Muscle of back (tissue), 11 donors: ENCODE measurements around the gene NCKAP5L. TPM values are rescaled to one million over a fixed set of nuclear protein-coding genes. Genes with fewer than 3 reads are reported as not detected.

Experiments used
- DNase-seq, 3 donors: peaks; one replicate each; pipeline versions ENCODE4 v3.0.0 to v3.0.0-alpha.2; 2013
- polyA plus RNA-seq, 10 donors: library from polyadenylated mRNA; unstranded; fragments of 120-200 nt; gene quantifications; one replicate each; pipeline ENCODE4 v1.2.1, GENCODE V29; 2013; ENCODE audit not compliant: insufficient read length in 10 of 10

Gene NCKAP5L
- polyA plus RNA-seq, 10 donors: 28.5 to 38.6 (median 32.4) TPM

DNA sequence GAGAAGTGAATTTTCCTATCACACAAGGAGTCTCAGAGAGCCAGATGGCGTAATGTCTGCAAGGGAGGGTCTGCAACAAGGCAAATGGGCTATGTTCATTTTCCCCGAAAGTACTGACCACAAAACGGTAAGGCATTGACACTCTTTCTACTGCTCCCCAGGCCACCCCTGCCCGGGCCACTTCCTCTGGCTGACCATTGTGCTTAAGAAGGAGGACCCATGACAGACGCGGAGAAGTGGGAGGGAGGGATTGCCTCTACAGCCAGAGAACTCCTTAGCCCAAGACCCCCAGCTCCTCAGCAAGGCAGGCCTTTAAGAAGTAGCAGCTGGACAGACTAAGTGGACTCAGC, 1.2 kb downstream of the NCKAP5L start:
- no peak for DNase-seq

DNA sequence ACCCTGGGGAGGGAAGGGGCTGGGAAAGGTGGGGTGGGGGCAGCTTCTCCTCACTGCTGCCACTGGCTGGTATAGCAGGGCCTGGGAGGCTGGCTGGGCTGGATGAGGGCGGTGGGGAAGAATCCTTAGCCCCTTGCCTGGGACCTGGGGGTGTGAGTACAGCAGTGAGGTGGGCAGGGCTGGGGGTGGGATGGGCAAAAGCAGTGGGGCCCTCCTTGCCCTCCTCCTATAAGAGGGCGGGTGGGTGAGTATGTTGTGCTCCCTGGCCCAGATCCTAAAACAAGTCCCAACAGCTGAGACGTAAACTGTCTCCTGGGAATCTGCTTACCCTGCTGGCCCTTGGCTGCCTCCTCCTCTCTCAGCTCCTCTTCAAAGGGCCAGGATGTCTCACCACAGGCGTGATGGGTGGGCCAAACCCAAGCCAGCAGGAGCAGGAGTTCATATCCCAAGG, 2.2 kb downstream of the NCKAP5L start:
- peak; percentile 32 to 56 (median 52) for DNase-seq

DNA sequence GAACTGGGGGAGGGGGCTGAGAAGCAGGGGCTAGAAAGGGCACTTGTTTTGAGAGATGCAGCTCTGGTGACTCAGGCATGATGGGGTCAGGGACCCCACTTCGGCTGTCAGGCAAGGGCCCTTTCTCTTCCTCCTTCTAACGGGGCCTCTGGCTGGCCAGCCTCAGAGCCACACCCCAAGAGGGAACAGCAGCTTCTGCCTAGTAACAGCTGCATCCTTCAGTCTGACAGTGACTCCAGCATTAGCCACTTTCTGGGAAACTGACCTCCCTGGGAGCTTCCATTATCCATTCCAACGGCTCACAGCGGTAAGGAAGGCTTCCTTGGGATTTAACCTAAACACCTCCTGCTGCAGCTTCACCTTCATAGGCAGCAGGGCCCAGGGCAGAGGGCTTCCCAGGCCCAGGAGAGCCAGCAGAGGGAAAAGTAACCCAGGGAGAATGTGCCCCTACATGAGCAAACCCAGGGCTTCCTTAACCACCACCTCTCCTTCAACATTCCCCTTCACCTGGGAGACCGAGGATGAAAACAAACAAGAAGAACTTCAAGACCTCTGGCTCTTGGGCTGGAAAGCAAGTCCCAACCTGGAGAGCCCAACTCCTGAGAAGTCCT, 2.7 kb downstream of the NCKAP5L start:
- DNase-seq: peak; percentile 59 to 81 (median 68)

DNA sequence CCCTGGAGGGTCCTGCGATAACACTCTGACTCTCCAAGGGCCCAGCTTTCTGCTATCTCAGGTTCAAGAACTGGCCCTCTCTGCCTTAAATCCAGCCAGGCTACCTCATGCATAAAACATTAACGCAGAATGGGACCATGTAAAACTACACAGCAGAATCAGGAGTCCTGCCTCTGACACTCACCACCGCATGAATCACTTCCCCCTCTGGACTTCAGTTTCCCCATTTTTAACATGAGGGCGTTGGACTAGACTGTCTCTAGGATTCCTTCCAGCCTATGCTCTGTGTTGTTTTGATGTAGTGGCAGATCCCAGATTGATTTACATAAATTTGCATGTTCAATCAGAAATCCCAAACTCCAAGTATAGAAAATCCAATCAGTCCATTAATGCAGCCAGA, 3.3 kb downstream of the NCKAP5L start:
- peak in 2 of 3 donors; percentile 27 to 59 for DNase-seq

DNA sequence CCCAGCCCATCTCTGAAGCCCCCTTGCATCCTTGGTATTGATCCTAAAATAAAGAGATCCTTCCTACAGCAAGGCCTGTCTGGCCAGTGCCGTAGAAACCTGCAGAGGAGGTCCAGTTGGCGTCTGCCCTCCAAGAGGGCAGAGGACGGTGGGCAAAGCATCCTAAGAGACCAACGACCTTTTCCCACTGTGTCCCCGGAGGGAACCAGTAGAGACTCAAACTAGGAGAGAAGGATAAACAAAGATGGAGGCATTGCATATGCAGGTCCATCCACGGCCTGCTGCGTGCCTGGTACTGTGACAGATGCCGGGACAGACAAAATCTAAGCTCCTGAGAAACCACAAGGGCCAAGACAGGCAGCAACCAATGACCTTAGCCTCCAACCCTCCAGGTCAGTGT, 3.8 kb downstream of the NCKAP5L start:
- DNase-seq: no peak

DNA sequence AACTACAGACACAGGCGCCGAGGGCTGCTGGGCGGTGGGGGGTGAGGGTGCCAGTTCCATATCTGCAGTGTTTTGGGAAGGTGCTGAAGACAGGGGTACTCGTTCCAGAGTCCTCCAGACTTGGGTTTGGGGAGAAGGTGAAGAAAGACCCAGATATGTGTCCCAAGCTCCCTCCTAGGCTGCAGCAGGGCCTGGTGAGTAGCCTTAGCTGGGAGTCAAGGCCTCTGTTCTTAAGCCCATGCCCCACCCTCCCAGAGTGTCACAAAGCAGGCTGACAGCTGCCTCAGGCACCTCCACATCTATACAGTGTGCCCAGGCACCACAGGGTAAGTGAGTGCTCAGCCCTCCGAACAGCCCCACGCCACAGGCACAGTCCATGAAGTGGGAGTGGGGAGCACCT, 4.3 kb downstream of the NCKAP5L start:
- no peak for DNase-seq

DNA sequence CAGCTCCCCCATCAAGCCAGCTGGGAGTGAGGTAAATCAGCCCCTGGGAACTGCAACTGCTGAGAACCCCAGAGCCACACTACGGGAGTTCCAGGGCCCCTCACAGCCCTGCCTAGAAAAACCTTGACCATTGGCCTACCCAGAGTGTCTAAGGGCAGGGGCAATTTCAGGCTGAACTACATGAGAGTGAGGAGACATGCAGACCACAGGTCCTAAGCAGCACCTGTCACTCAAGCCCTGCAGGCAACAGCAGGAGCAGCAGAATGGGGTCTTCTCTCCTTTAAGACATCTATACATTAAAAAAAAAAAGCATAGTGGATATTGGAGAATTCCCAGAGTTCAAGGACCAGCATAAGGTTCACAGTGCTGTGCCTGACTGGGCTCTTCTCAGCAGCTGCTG, 4.9 kb downstream of the NCKAP5L start:
- DNase-seq: no peak

GRCh38 chr12:49821373-49822287, 6.6 kb downstream of the NCKAP5L start:
- DNase-seq: no peak

DNA sequence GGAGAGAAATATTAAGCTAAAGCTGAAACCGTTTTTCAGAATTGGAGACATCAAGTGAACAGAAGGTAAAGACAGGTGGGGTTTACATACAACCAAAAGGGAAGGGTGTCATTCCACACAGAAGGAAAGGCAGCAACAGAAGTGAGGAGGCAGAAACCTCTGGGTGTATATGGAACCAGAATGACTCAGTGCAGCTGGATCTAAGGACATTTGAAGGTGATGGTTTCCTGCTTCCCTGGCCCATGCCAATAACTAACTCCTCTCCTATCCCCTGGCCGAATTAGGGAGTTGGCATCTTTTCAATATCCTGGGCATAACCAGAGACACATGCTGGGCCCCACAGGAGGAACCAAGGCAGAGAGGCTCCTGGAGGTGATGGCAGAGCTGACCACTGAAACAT, 8.4 kb downstream of the NCKAP5L start:
- no peak for DNase-seq

DNA sequence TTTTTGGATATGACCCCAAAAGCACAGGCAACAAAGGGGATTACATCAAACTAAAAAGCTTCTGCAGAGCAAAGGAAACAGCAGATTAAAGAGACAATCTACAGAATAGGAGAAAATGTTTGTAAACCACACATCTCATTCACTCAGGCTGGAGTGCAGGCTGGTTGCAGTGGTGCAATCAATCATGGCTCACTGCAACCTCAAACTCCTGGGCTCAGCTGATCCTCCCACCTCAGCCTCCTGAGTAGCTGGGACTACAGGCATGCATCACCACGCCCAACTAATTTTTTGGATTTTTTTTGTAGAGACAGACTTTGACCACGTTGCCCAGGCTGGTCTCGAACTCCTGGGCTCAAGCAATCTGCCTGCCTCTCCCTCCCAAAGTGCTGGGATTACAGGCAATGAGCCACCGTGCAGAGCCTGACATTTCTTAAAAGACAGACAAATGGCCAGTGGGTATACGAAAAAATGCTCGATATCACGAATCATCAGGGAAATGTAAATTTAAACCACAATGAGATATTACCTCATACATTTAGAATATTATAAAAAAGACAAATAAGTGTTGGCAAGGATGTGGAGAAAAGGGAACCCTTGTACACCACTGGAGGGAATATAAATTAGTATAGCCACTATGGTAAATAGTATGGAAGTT, 9.8 kb downstream of the NCKAP5L start:
- DNase-seq: no peak

- DNase-seq: no peak
Observed at GRCh38 chr12:49813131-49813530, 15.1 kb downstream of the NCKAP5L start.

DNA sequence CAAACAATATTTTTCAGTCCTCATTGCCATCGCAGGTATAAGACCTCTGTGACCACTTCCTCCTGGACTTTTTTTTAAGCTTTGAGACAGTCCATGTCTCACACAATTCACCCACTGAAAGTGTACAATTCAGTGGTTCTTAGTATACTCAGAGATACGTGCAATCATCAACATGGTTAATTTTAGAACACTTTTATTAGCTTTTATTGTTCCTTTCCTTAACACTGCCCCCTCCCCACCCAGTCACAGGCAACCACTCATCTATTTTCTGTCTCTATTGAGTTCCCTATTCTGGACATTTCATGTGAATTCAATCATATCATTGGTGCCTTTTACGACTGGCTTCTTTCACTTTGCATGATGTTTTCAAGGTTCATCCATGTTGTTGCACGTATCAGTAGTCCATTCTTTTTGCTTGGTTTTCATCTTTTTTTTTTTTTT, 16.2 kb downstream of the NCKAP5L start:
- DNase-seq: no peak

GRCh38 chr12:49811136-49811535, 17.1 kb downstream of the NCKAP5L start:
- no peak for DNase-seq

DNA sequence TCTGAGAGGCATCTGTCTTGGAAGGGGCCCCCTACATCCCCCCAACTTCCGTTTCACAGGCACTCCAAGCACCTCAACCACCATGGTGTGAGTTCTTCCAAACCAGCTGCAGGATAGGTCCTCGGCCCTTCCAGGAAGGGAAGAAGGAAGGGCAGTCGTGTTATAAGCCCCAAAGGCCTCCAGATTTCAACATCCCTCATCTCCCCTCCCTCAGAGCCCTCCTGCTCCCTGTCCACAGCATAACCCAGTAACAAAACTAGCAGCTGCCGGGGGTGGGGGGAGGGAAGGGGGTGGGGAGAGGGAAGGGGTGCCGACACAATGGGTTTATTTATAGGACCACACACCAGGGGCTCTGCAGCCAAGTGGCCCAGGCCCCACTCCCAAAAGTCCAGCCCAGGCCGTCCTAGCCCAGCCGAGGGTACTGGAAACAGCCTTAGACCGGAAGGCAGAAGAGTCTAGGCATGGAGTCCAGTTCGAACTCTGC, 18.3 kb downstream of the NCKAP5L start:
- DNase-seq: peak in 1 of 3 donors; percentile 37

GRCh38 chr12:49809381-49809905, 18.8 kb downstream of the NCKAP5L start:
- peak; percentile 69 to 90 (median 78) for DNase-seq

- peak in 2 of 3 donors; percentile 54 to 83 for DNase-seq
Observed at GRCh38 chr12:49808686-49809380, 19.4 kb downstream of the NCKAP5L start.

DNA sequence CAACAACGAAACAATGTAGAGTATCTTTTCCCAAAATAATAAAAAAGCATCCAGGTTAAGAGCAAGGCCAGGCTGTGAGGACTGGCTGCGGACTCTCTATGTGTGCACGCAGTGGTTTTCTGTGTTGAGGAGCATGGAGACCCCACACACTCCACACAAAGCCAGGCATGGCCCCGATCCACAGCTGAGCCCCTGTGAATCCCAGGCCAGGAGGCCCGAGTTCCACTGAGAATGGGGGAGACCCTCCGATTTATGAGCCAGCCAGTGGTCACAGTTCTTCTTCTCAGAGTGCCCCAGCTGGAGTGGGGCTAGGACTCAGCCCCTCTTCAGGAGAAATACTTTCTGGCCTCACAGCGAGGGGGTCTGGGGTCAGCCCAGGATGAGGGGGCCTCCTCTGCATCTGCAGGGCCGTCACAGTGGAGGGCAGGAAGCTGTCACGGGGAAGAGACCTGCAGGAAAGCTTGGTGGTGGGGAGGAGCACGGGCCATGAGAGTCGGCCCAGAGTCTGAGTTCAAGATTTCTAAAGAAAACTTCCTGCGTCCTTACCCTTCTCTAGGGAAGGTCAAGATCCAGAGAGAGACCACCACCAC, 20.1 kb downstream of the NCKAP5L start:
- no peak for DNase-seq

GRCh38 chr12:49806877-49807276, 21.3 kb downstream of the NCKAP5L start:
- DNase-seq: no peak

- no peak for DNase-seq
Observed at GRCh38 chr12:49806321-49806813, 21.8 kb downstream of the NCKAP5L start.

DNA sequence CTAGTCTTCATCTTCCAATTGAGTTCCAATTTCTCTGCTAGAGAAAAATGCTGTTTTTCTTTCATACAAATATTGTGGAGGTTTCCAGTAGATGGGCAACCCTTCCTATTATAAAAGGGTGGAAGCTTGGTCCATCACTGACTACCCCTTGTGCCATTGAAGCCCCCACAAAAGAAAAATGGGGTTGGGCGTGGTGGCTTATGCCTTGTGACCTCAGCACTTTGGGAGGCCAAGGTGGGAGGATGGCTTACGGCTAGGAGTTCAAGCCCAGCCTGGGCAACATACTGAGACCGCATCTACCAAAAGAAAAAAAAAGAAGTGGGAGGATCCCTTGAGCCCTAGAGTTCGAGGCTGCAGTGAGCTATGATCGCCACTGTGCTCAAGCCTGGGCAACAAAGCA, 22.8 kb downstream of the NCKAP5L start:
- DNase-seq: no peak

DNA sequence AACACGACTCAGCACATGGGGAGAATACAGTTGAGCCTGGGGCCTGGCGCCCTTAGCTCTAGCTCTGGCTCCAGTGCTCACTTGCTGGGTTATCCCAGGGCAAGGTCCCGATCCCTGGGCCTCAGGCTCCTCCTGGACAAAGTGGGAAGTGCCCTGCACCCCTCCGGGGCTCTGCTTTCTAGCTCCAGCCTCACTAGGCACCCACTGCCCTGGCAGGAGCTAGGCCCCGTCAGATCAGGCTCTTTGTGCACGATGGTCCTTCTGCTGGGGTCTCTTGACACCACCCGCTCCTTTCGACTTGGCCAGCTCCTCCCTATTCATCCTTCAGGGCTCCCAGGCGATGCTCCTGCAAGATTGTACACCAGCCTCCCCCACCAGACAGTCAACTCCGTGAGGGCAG, 23.4 kb downstream of the NCKAP5L start:
- DNase-seq: no peak
